Suprapubic skin (tissue), 4 donors: ENCODE measurements around the gene CENPM. TPM values are rescaled to one million over a fixed set of nuclear protein-coding genes. Genes with fewer than 3 reads are reported as not detected.

ENCODE experiments used
- DNase-seq, 2 donors: peaks; one replicate each; pipeline ENCODE4 v3.0.0-alpha.2; 2019; ENCODE audit warnings: low spot score in 2 of 2
- H3K27ac ChIP-seq: fragments of 200-600 bp; sonication (generic); one replicate; pipeline ENCODE4 v1.5.1; 2019
- H3K27me3 ChIP-seq: fragments of 200-600 bp; sonication (generic); one replicate; pipeline ENCODE4 v1.5.1; 2019
- H3K36me3 ChIP-seq: fragments of 200-600 bp; sonication (generic); one replicate; pipeline ENCODE4 v1.5.1; 2019
- H3K4me1 ChIP-seq: fragments of 200-600 bp; sonication (generic); one replicate; pipeline ENCODE4 v1.5.1; 2019
- H3K4me3 ChIP-seq: fragments of 200-600 bp; sonication (generic); one replicate; pipeline ENCODE4 v1.5.1; 2019; ENCODE audit warnings: mild to moderate bottlenecking
- H3K9me3 ChIP-seq: fragments of 200-600 bp; sonication (generic); one replicate; pipeline ENCODE4 v1.5.1; 2019
- CTCF ChIP-seq, 2 donors: fragments of 200-600 bp in 1 of 2; fragments of 450-650 bp in 1 of 2; sonication (generic) in 1 of 2; IDR thresholded peaks; one replicate each; pipeline ENCODE4 v1.5.1; 2016 to 2019; ENCODE audit warnings: antibody characterized with exemption in 2 of 2, mild to moderate bottlenecking in 1 of 2, moderate library complexity in 1 of 2
- EP300 ChIP-seq: sonication (generic); formaldehyde crosslinking; IDR thresholded peaks from one replicate; pipeline ENCODE4 v1.6.1; 2017; ENCODE audit warnings: antibody characterized with exemption
- POLR2A ChIP-seq, 2 donors: fragments of 450-650 bp; IDR thresholded peaks; one replicate each; pipeline ENCODE4 v1.6.1; 2017; ENCODE audit warnings: antibody characterized with exemption in 2 of 2, mild to moderate bottlenecking in 2 of 2, moderate library complexity in 2 of 2
- POLR2AphosphoS5 ChIP-seq, 3 donors: sonication (generic); formaldehyde crosslinking; IDR thresholded peaks; one replicate each; pipeline ENCODE4 v1.6.1; 2017; ENCODE audit warnings: antibody characterized with exemption in 3 of 3
- WGBS: methylation state at CpG from one replicate; pipeline ENCODE4 v1.1.5; 2018; 5-methylcytosine and 5-hydroxymethylcytosine counted together
- total RNA-seq, 4 donors: library from RNA; depleted of rRNA; stranded (reverse); fragments of >200 nt; gene quantifications; one replicate each; pipeline ENCODE4 v1.1.0, GENCODE V29; 2016

CENPM gene
- total RNA-seq, 4 donors from 2014 or later = 8.8 to 16.5 (median 9.2) TPM

DNA sequence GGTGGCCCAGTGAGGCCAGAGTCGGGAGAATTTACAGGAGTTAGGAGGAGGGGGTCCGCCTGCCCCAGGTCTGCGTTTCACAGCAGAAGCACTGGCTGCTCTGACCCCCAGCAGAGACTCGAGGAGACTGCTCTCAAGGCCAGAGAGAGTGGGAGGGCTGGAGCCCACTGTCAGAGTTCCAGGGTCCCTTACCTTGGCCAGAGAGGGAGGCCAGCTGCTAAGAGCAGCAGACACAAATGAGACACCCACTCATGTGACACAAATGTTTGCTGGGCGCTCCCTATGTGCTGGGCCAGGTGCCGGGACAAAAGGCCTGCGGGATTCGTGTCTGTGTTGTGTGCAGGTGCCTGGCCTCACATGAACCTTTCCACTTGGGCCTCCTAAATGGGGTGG is 17.5 kb downstream of the CENPM start:
- Histone ChIP-seq H3K27me3 (peaks cover 21% of the 10 kb centered on the region), H3K9me3 (no peaks in the 10 kb centered on the region), H3K4me3 (no peak overlapping the region), H3K36me3 (no peaks in the 10 kb centered on the region), H3K4me1 (peaks cover 13% of the 10 kb centered on the region), H3K27ac (no peak overlapping the region)
- DNase-seq = no peak
- 74% methylated on average over 7 of the region's 8 CpGs for WGBS
- TF ChIP-seq CTCF (IDR thresholded peaks at IDR 0.05) (no peak), POLR2AphosphoS5 (IDR thresholded peaks at IDR 0.05) (no peak), POLR2A (IDR thresholded peaks at IDR 0.05) (no peak), EP300 (no peak)

DNA sequence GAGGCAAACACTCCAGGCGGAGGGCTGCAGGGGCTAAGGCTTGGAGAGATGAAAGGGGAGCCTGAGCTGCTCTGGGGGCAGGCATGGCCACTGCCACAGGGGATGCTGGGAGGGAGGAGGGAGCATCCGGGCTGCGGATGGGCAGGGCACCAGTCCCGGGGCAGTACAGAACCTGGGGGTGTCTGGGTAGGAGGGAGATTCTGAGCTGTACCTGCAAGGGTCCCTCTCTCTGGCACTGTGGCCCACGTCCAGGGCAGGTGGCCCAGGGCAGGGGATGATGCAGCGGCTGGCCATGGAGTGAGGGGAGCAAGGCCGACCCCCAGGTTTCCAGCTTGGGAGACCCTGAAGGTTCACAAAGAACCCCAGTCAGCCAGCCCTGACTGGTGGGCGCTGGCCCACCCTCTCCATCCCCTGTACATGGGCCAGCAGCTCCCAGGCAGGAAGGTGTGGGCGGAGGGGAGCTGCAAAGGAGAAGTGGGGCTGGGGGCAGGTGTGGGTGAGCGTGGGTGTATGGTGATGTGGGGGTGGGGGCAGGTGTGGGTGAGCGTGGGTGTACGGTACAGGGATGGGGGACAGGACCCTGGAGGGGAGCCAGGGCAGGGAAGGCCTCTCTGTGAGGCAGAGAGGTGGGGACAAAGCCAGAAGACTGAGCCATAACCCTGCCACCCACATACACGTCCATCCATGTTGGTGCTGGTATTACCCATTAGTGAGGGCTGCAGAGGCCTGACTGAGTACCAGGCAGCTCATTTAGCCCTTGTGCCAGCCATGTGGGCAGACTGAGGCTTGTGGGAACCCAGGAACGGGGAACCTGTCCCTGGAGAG is 18.1 kb downstream of the CENPM start:
- H3K36me3 ChIP-seq = no peaks in the 10 kb centered on the region
- TF ChIP-seq EP300 = no peak
- TF ChIP-seq POLR2AphosphoS5 (IDR thresholded peaks at IDR 0.05) = no peak
- no peak for TF ChIP-seq CTCF (IDR thresholded peaks at IDR 0.05)
- TF ChIP-seq POLR2A (IDR thresholded peaks at IDR 0.05) = no peak
- H3K4me3 ChIP-seq = no peak overlapping the region
- no peak for DNase-seq
- H3K4me1 ChIP-seq = peaks cover 13% of the 10 kb centered on the region
- H3K27me3 ChIP-seq = peaks cover 21% of the 10 kb centered on the region
- H3K27ac ChIP-seq = no peak overlapping the region
- 79% methylated on average over 14 of the region's 14 CpGs for WGBS
- H3K9me3 ChIP-seq = no peaks in the 10 kb centered on the region

DNA sequence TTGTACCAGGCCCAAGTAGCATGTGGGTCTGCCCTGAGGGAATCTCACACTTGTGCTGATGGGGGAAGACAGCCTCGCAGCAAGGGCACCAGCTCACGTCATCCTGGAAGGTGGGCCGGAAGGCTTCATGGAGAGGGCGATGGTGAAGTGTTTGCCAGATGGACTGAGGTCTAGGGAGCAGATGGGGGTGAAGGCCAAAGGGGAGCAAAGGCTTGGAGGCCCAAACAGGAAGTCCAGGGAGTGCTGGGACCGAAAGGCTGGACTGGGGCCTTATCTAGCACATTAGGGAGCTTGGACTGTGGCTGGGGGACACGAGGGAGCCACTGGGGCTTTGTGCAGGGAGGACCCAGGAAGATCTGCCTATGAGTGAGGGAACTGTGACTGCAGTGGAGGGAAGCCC is 19.1 kb downstream of the CENPM start:
- H3K4me3 ChIP-seq = no peak overlapping the region
- H3K27me3 ChIP-seq = peaks cover 21% of the 10 kb centered on the region
- H3K27ac ChIP-seq = no peak overlapping the region
- no peaks in the 10 kb centered on the region for H3K9me3 ChIP-seq
- no peaks in the 10 kb centered on the region for H3K36me3 ChIP-seq
- TF ChIP-seq CTCF (IDR thresholded peaks at IDR 0.05) = no peak
- TF ChIP-seq EP300 = no peak
- TF ChIP-seq POLR2A (IDR thresholded peaks at IDR 0.05) = no peak
- no peak for TF ChIP-seq POLR2AphosphoS5 (IDR thresholded peaks at IDR 0.05)
- DNase-seq = no peak
- 88% methylated on average over 5 of the region's 6 CpGs for WGBS
- peaks cover 13% of the 10 kb centered on the region for H3K4me1 ChIP-seq

DNA sequence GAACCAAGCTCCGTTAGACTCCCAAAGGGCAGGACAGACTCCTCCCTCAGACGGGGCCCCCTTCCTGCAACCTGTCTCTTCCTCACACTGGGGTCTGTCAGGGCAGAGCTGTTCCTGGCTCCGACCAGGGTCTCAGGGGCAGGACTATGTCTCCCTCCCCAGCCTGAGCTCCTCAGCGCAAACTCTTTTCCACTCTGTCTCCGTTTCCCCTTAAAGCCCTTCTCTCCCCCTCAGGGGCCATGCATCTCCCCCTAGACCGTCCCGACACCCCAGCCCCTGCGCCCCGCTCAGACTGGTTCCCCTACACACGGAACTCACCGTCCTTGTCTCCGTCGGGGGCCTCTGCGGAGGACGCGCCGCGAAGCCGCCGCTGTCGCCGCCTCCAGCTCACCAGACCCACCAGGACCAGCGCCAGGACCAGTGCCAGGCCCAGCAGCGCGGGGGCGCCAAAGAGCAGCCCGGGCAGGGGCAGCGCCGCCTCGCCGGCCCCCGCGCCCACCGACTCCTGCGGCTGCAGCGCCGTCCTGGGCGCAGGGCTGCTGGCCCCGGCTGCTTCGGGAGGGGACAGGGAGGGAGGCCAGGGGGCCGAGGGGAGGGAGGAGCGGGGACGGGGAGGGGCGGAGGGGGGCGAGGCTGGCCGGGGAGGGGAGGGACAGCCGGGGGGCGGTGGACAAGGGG is 21.0 kb downstream of the CENPM start:
- no peak for TF ChIP-seq POLR2A (IDR thresholded peaks at IDR 0.05)
- peak; percentile 43 to 83 for TF ChIP-seq CTCF (IDR thresholded peaks at IDR 0.05)
- no peak for TF ChIP-seq POLR2AphosphoS5 (IDR thresholded peaks at IDR 0.05)
- no peak for TF ChIP-seq EP300
- H3K9me3 ChIP-seq = no peaks in the 10 kb centered on the region
- no peak for DNase-seq
- H3K27ac ChIP-seq = no peak overlapping the region
- peaks cover 13% of the 10 kb centered on the region for H3K4me1 ChIP-seq
- H3K36me3 ChIP-seq = no peaks in the 10 kb centered on the region
- H3K27me3 ChIP-seq = peaks cover 21% of the 10 kb centered on the region
- WGBS = 14% methylated on average over 23 of the region's 48 CpGs
- H3K4me3 ChIP-seq = peak overlapping the region; percentile 60

DNA sequence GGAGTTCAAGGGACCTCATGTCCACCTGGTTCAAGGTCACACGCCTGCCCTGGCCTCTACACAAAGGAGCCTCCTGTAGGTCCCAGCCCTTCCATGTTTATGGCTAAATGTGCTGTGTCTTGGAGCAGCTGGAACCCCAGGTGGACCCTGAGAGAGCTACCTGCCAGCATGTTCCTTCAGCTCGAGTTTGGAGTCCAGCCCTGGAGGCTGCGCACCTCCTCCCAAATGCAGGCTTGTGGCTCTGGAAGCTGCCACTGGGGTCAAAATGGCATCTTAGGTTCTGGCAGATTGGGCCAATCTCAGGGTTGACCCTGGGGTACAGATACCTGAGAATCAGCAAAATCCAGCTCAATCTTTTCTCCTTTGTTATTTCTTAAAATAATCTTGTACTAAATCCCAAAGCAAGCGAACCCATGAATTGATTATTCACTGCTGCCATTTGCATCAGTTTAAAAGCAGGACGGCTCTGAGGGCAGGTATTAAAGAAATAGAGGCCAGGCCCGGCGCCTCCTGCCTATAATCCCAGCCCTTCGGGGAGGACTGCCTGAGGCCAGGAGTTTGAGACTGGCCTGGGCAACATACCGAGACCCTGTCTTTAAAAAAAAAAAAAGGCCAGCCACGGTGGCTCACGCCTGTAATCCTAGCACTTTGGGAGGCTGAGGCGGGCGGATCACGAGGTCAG is 23.2 kb downstream of the CENPM start:
- no peak overlapping the region for H3K4me3 ChIP-seq
- no peaks in the 10 kb centered on the region for H3K9me3 ChIP-seq
- H3K27ac ChIP-seq = no peak overlapping the region
- DNase-seq = no peak
- WGBS = 87% methylated on average over 14 of the region's 14 CpGs
- H3K36me3 ChIP-seq = no peaks in the 10 kb centered on the region
- peaks cover 25% of the 10 kb centered on the region for H3K27me3 ChIP-seq
- peaks cover 26% of the 10 kb centered on the region for H3K4me1 ChIP-seq
- TF ChIP-seq EP300 (no peak), POLR2AphosphoS5 (IDR thresholded peaks at IDR 0.05) (no peak), POLR2A (IDR thresholded peaks at IDR 0.05) (no peak)
